Mesenchymal stem cell (in vitro differentiated cells and primary cell): ENCODE data around the gene FXYD6.
A peak's percentile ranks its signal among the peaks of the same experiment; 100 is the strongest.

Experiments
- DNase-seq: peaks from one replicate; pipeline ENCODE4 v3.0.0-alpha.2; 2013
- H2AFZ ChIP-seq: one replicate; pipeline ENCODE4 v1.6.1; 2013; ENCODE audit warnings: low read depth, mild to moderate bottlenecking, control low read depth, inconsistent platforms, low read length, moderate library complexity
- H2AK5ac ChIP-seq: 2 replicates; pipeline ENCODE4 v1.6.1; 2013; ENCODE audit warnings: low read length, moderate library complexity, mild to moderate bottlenecking, inconsistent platforms; ENCODE audit not compliant: severe bottlenecking
- H2BK120ac ChIP-seq: one replicate; pipeline ENCODE4 v1.6.1; 2013; ENCODE audit warnings: low read depth, mild to moderate bottlenecking, inconsistent platforms, low read length, moderate library complexity
- H2BK12ac ChIP-seq, 2 experiments: one replicate each; pipeline ENCODE4 v1.6.1; 2013; ENCODE audit warnings: inconsistent platforms in 2 of 2, low read length in 2 of 2, mild to moderate bottlenecking in 2 of 2, moderate library complexity in 2 of 2, control low read depth in 1 of 2
- H2BK15ac ChIP-seq: one replicate; pipeline ENCODE4 v1.6.1; 2013; ENCODE audit warnings: mild to moderate bottlenecking, low read depth, inconsistent platforms; ENCODE audit not compliant: poor library complexity, severe bottlenecking
- H2BK5ac ChIP-seq: 2 replicates; pipeline ENCODE4 v1.6.1; 2013; ENCODE audit warnings: low read depth, mild to moderate bottlenecking, low read length, control low read depth, inconsistent platforms; ENCODE audit not compliant: poor library complexity, severe bottlenecking
- H3K14ac ChIP-seq, 2 experiments: one replicate each; pipeline ENCODE4 v1.6.1; 2013; ENCODE audit warnings: inconsistent platforms in 2 of 2, low read length in 2 of 2, control low read depth in 1 of 2, mild to moderate bottlenecking in 1 of 2, moderate library complexity in 1 of 2
- H3K18ac ChIP-seq, 2 experiments: one replicate each; pipeline ENCODE4 v1.6.1; 2013; ENCODE audit warnings: inconsistent platforms in 2 of 2, low read length in 2 of 2, control low read depth in 1 of 2, low read depth in 1 of 2, mild to moderate bottlenecking in 1 of 2
- H3K23ac ChIP-seq, 2 experiments: one replicate each; pipeline ENCODE4 v1.6.1; 2013; ENCODE audit warnings: inconsistent platforms in 2 of 2, low read length in 2 of 2, mild to moderate bottlenecking in 2 of 2, moderate library complexity in 2 of 2, control low read depth in 1 of 2
- H3K27ac ChIP-seq: 2 replicates; pipeline ENCODE4 v1.5.1; 2013; ENCODE audit warnings: mild to moderate bottlenecking, moderate library complexity, low read length, control low read depth, inconsistent platforms; ENCODE audit not compliant: poor library complexity, severe bottlenecking
- H3K27me3 ChIP-seq, 2 experiments: 2 replicates each; pipeline versions ENCODE4 v1.6.1 to v1.7.0; 2013; ENCODE audit warnings: low read length in 2 of 2, mild to moderate bottlenecking in 2 of 2, moderate library complexity in 2 of 2, control low read depth in 1 of 2, inconsistent platforms in 1 of 2; ENCODE audit not compliant: control insufficient read depth in 1 of 2, insufficient read depth in 1 of 2
- H3K36me3 ChIP-seq, 2 experiments: 2 replicates each; pipeline versions ENCODE4 v1.6.1 to v1.7.0; 2013; ENCODE audit warnings: low read length in 2 of 2, control low read depth in 1 of 2, inconsistent platforms in 1 of 2, low read depth in 1 of 2, mild to moderate bottlenecking in 1 of 2; ENCODE audit not compliant: insufficient read depth in 2 of 2, control insufficient read depth in 1 of 2
- H3K4ac ChIP-seq, 2 experiments: one replicate each; pipeline ENCODE4 v1.6.1; 2013; ENCODE audit warnings: inconsistent platforms in 2 of 2, low read length in 2 of 2, mild to moderate bottlenecking in 2 of 2, moderate library complexity in 2 of 2, control low read depth in 1 of 2, low read depth in 1 of 2
- H3K4me1 ChIP-seq: 2 replicates; pipeline ENCODE4 v1.6.1; 2013; ENCODE audit warnings: low read depth, low read length, control low read depth; ENCODE audit not compliant: control insufficient read depth, insufficient read depth
- H3K4me2 ChIP-seq: 2 replicates; pipeline ENCODE4 v1.6.1; 2013; ENCODE audit warnings: low read length, mild to moderate bottlenecking, inconsistent platforms; ENCODE audit not compliant: poor library complexity, severe bottlenecking
- H3K4me3 ChIP-seq, 2 experiments: 2 replicates each; pipeline versions ENCODE4 v1.5.1 to v1.7.0; 2013; ENCODE audit warnings: low read length in 2 of 2, mild to moderate bottlenecking in 2 of 2, control low read depth in 1 of 2, low read depth in 1 of 2; ENCODE audit not compliant: insufficient read depth in 1 of 2
- H3K79me1 ChIP-seq: replicated peaks from 2 replicates; pipeline ENCODE4 v1.6.1; 2013; ENCODE audit warnings: mild to moderate bottlenecking, control low read depth, low read length, inconsistent platforms; ENCODE audit not compliant: poor library complexity, severe bottlenecking
- H3K9ac ChIP-seq: 2 replicates; pipeline ENCODE4 v1.7.0; 2013; ENCODE audit warnings: mild to moderate bottlenecking, low read length, moderate library complexity
- H3K9me3 ChIP-seq: 2 replicates; pipeline ENCODE4 v1.7.0; 2013; ENCODE audit warnings: mild to moderate bottlenecking, low read length; ENCODE audit not compliant: control insufficient read depth
- H4K8ac ChIP-seq: one replicate; pipeline ENCODE4 v1.6.1; 2013; ENCODE audit warnings: inconsistent platforms, mild to moderate bottlenecking, low read length, moderate library complexity
- H4K91ac ChIP-seq: one replicate; pipeline ENCODE4 v1.6.1; 2013; ENCODE audit warnings: mild to moderate bottlenecking, low read length, inconsistent platforms
- WGBS: methylation state at CpG from one replicate; pipeline ENCODE4 v1.1.7; 2013; ENCODE audit warnings: mixed read lengths; 5-methylcytosine and 5-hydroxymethylcytosine counted together

FXYD6 gene

GRCh38 chr11:117799634-117800033, 76.8 kb downstream of the FXYD6 start:
- Histone ChIP-seq H3K9ac (no peak overlapping the region), H3K14ac (no peak overlapping the region), H3K9me3 (no peaks in the 10 kb centered on the region), H3K36me3 (peaks cover 0 to 15% of the 10 kb centered on the region in 2 experiments), H3K4me2 (no peak overlapping the region), H3K4me1 (peaks cover 24% of the 10 kb centered on the region), H2BK120ac (no peak overlapping the region), H4K8ac (no peak overlapping the region), H2BK5ac (no peak overlapping the region), H3K79me1 (peaks cover 15% of the 10 kb centered on the region), H2BK15ac (no peak overlapping the region), H3K18ac (no peak overlapping the region), H2BK12ac (no peak overlapping the region), H3K23ac (no peak overlapping the region), H2AFZ (no peak overlapping the region), H3K27ac (no peak overlapping the region), H3K4me3 (no peak overlapping the region), H2AK5ac (no peak overlapping the region), H3K4ac (no peak overlapping the region), H4K91ac (no peak overlapping the region), H3K27me3 (peaks cover 28 to 80% of the 10 kb centered on the region in 2 experiments)
- DNase-seq: no peak
- 74% methylated on average over 5 of the region's 5 CpGs for WGBS

GRCh38 chr11:117796872-117797529, 79.5 kb downstream of the FXYD6 start, which contains the start of gene DSCAML1:
Gene DSCAML1 (minus strand): TSS chr11:117797216. CDS start chr11:117797079, 137 bp downstream.
- Histone ChIP-seq H3K23ac (no peak within 1 kb of the TSS), H3K4me3 (peak within 1 kb of the TSS in 1 of 2 experiments; percentile 57), H3K18ac (no peak within 1 kb of the TSS), H3K9ac (no peak within 1 kb of the TSS), H3K27ac (no peak within 1 kb of the TSS), H2BK15ac (no peak within 1 kb of the TSS), H3K14ac (no peak within 1 kb of the TSS), H3K4ac (no peak within 1 kb of the TSS), H3K4me2 (peak within 1 kb of the TSS; percentile 72), H3K4me1 (peaks cover 23% of the 10 kb centered on the region), H2AK5ac (no peak within 1 kb of the TSS), H3K27me3 (peaks cover 53 to 94% of the 10 kb centered on the region in 2 experiments), H2BK12ac (no peak within 1 kb of the TSS), H3K36me3 (peaks cover 0 to 8% of the 10 kb centered on the region in 2 experiments), H3K79me1 (peaks cover 1% of the 10 kb centered on the region), H2AFZ (no peak within 1 kb of the TSS), H4K91ac (no peak within 1 kb of the TSS), H4K8ac (no peak within 1 kb of the TSS), H2BK5ac (no peak within 1 kb of the TSS), H3K9me3 (no peaks in the 10 kb centered on the region), H2BK120ac (no peak within 1 kb of the TSS)
- no peak for DNase-seq
- WGBS: 2% methylated on average over 66 of the region's 66 CpGs

GRCh38 chr11:117796456-117796871, 80.0 kb downstream of the FXYD6 start:
- no peak overlapping the region for H2BK15ac ChIP-seq
- no peak overlapping the region for H2AFZ ChIP-seq
- WGBS: 2% methylated on average over 31 of the region's 35 CpGs
- peak overlapping the region in 1 of 2 experiments; percentile 57 for H3K4me3 ChIP-seq
- no peak overlapping the region for H2BK120ac ChIP-seq
- H3K4me1 ChIP-seq: peaks cover 23% of the 10 kb centered on the region
- peaks cover 0 to 4% of the 10 kb centered on the region in 2 experiments for H3K36me3 ChIP-seq
- H4K8ac ChIP-seq: no peak overlapping the region
- H3K4me2 ChIP-seq: peak overlapping the region; percentile 72
- H3K23ac ChIP-seq: no peak overlapping the region
- H4K91ac ChIP-seq: no peak overlapping the region
- no peak overlapping the region for H3K4ac ChIP-seq
- peaks cover 1% of the 10 kb centered on the region for H3K79me1 ChIP-seq
- no peak overlapping the region for H3K14ac ChIP-seq
- H3K27ac ChIP-seq: no peak overlapping the region
- DNase-seq: no peak
- no peak overlapping the region for H2BK12ac ChIP-seq
- H3K9ac ChIP-seq: no peak overlapping the region
- peaks cover 53 to 93% of the 10 kb centered on the region in 2 experiments for H3K27me3 ChIP-seq
- no peak overlapping the region for H2AK5ac ChIP-seq
- no peak overlapping the region for H2BK5ac ChIP-seq
- no peaks in the 10 kb centered on the region for H3K9me3 ChIP-seq
- no peak overlapping the region for H3K18ac ChIP-seq

GRCh38 chr11:117795638-117796455, 80.6 kb downstream of the FXYD6 start:
- H3K4me2 ChIP-seq: peak overlapping the region; percentile 72

More at GRCh38 chr11:117795638-117796455, 80.6 kb downstream of the FXYD6 start:
- peaks cover 56 to 93% of the 10 kb centered on the region in 2 experiments for H3K27me3 ChIP-seq
- H2BK5ac ChIP-seq: no peak overlapping the region
- H3K27ac ChIP-seq: no peak overlapping the region
- H3K36me3 ChIP-seq: peaks cover 0 to 4% of the 10 kb centered on the region in 2 experiments
- peaks cover 23% of the 10 kb centered on the region for H3K4me1 ChIP-seq
- H3K4ac ChIP-seq: no peak overlapping the region
- H3K14ac ChIP-seq: no peak overlapping the region
- no peak overlapping the region for H2BK12ac ChIP-seq
- no peak overlapping the region for H3K18ac ChIP-seq
- WGBS: 12% methylated on average over 39 of the region's 53 CpGs
- H3K9ac ChIP-seq: no peak overlapping the region
- peak overlapping the region in 1 of 2 experiments; percentile 57 for H3K4me3 ChIP-seq
- no peak overlapping the region for H4K8ac ChIP-seq
- no peak overlapping the region for H4K91ac ChIP-seq
- no peak overlapping the region for H2AFZ ChIP-seq
- no peak overlapping the region for H2BK120ac ChIP-seq
- no peak overlapping the region for H2AK5ac ChIP-seq
- no peaks in the 10 kb centered on the region for H3K9me3 ChIP-seq
- peak overlapping the region; percentile 75 for H2BK15ac ChIP-seq
- H3K79me1 ChIP-seq: peaks cover 1% of the 10 kb centered on the region
- H3K23ac ChIP-seq: no peak overlapping the region
- DNase-seq: no peak
